RKO (cell line): ENCODE data around the gene MANBA.

Experiments used
- DNase-seq: peaks from one replicate; pipeline ENCODE4 v3.0.0-alpha.2; 2016; ENCODE audit warnings: low spot score

The MANBA gene

DNA sequence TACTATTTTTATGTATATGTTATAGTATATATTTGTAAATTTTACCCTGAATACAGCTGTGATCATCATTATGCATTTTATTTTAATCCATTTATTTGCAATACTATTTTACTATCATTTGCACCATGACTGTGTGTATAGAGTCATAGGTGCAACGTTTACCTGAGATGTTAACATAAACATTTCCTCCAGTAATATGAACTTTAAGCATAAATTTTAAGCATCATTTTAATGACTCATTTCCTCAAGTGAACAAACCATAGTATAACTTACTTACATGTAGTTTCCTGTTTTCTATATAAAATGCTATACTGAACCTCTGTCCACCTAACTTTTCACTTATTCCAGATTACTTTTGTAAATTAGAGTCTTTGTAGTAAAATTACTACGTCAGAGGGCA, 166.8 kb downstream of the MANBA start:
- DNase-seq: no peak

DNA sequence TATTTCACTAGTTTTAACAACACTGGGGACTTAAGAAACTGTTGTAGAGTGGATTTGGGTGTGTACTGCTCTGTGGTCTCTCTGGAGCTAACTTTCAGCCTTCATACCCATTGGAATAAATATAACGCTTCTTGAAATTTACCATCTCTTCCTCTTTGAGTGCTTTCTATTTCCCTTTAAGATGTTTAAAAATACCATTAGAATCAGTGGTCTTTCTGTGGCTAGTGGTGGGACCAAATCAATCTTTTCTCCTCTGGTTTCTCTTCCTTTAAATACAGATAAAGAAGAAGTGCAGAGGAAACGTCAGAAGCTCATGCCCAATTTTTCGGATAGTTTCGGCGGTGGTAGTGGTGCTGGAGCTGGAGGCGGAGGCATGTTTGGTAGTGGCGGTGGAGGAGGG, 167.6 kb downstream of the MANBA start:
- no peak for DNase-seq

DNA sequence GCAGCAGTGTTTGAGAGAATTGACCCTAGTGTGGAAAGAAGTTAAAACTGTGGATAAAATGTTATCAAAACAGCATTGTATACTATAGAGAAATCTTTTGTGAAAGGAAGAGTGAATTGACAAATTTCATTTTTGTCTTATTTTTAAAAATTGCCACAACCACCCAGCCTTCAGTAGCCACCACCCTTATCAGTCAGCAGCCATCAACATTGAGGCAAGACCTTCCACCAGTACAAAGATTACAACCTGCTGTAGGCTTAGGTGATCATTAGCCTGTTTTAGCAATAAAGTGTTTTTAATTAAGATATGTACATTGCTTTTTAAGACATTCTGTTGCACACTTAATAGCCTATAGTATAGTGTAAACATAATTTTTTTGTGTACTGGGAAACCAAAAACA, 168.5 kb downstream of the MANBA start:
- DNase-seq: no peak

DNA sequence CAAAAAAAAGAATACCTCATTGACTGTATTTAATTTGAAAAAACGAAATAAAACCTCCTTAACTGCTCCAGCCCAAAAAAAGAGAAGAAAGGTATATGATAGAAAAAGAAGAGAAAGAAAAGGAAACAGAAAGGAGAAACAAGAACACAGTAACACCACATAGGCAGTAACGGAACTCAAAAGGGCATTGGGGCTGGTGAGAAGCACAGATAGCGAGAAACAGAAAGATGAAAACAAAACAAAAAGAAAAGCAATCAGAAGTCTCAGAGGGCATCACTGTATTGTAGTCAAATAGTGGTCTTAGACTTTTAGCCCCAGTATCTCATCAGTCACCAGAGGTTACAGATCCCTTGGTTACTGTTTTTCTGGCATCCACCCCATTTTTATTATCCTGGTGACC, 171.0 kb downstream of the MANBA start:
- DNase-seq: no peak

DNA sequence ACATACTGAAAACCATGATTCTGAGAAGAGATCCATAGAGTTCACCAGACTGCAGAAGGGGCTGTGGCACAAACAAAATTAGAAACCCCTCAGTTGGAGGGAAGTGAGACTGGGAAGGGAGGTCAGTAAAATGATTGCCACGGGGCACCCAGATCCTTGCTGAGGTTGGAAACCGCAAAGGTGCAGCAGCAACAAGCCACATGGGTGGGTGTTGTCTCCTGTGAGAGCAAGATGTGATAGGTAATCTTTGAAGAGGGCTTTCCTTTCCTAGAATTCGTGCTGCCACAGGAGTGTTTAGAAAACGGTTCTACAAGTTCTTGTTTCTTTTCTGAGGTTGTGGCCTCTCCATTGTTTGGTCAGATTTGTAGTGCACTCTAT, 174.1 kb downstream of the MANBA start:
- no peak for DNase-seq

DNA sequence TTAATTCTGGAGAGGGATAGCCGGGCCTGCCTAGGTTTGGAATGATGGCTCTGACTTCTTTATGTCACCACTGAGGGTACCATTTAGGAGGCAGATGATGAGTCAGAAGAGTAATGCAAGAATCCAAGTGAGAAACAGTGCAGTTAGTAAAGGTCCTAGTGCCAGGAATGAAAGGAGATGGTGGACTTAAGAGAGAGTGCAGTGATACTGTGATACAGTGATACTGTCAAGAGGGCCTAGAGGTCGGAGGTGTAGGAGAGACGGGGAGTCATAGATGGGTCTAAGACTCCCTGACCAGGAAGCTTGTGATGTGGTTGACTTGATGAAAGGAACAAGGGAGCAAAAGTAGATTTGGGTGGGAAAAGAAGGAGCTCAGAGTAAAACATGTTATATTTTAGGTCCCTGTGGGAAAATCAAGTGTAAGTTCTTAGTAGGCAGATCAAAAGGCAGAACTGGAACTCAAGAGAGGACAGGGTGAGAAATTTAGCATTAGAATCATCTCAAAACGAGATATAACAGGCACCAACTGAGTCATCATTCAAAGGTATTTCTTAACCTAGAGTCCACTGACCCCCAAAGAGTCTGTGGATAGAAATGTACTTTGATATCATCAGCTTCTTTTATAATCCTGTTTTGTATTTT, 174.6 kb downstream of the MANBA start:
- no peak for DNase-seq

DNA sequence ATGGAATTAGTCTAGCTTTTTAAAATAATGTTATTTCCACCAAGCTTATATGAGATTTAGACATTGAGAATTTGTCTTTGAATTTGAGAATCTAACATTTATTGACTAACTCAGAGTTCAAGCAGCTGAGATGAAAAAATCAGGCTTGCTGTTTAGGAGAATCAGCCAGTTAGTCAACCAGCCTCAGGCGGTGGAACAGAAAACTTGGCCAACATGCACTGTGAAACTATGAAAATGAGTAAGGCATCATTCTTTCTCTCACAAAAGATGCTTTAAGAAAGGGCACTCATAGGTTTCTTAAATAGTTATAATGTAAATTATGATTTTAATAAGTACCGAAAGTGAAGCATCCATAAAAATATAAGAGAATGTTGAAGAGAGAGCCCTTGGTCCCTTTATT, 175.4 kb downstream of the MANBA start:
- no peak for DNase-seq

DNA sequence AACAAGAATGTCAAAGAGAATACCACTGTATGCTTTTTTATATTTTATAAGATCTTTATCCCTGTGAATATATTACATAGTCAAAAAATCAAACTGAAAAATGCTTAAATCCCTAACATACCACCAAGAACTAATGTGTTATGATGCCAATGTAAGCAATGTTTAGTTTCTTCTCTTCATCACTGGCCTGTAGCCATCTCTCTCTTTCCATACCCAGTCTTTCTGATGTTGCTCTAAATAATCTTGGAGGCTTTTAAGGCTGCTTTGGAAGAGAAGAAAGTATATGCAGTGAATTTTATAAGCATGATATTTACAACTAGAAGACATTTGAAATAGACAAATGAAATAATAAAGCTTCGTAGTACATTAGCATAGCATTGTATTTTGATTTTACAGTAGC, 176.7 kb downstream of the MANBA start:
- no peak for DNase-seq
